Measurements from ENCODE around the gene SLC22A12. TPM values are rescaled to one million over a fixed set of nuclear protein-coding genes. Genes with fewer than 3 reads are reported as not detected.

The SLC22A12 gene
- total RNA-seq, 1 donor from 2014 or later = not detected

GRCh38 chr11:64568041-64568571, 22.9 kb upstream of the SLC22A12 start:
- Mint-ChIP-seq H3K27ac (no peak overlapping the region), H3K4me1 (peaks cover 6% of the 10 kb centered on the region), H3K9me3 (no peaks in the 10 kb centered on the region), H3K4me3 (no peak overlapping the region), H3K27me3 (peaks cover 4% of the 10 kb centered on the region), H3K36me3 (ENCODE audit: low read depth) (no peaks in the 10 kb centered on the region)
- intact Hi-C loops (cut with micrococcal nuclease) = no loop called here
- DNase-seq = no peak

GRCh38 chr11:64568584-64569140, 22.4 kb upstream of the SLC22A12 start:
- Mint-ChIP-seq H3K4me1 (peaks cover 6% of the 10 kb centered on the region), H3K27me3 (peaks cover 4% of the 10 kb centered on the region), H3K4me3 (no peak overlapping the region), H3K27ac (no peak overlapping the region), H3K36me3 (ENCODE audit: low read depth) (no peaks in the 10 kb centered on the region), H3K9me3 (no peaks in the 10 kb centered on the region)
- intact Hi-C loops (cut with micrococcal nuclease) = no loop called here
- DNase-seq = no peak

DNA sequence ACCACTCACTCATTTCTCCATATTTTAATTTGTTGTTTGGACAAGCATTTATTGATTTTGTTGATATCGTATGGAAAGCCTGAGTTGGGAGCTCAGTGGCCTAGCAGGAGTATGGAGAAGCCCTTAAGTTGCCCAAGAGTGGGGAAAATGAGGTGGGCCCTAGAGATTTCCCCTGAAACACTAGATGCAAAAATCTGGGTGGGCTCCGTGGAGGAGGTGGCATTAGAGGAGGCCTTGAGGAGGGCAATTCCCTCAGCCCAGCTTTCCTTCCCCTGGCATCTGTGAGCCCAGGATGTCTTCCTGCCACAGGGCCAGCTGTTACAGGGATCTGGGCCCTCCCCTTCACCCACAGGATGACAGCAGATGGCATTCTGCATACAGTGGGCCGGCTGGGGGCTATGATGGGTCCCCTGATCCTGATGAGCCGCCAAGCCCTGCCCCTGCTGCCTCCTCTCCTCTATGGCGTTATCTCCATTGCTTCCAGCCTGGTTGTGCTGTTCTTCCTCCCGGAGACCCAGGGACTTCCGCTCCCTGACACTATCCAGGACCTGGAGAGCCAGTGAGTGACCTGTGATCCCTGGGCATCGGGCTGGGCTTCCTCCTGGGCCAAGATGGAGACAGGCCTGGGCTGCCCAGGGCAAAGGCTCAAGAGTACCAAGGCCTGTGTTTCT, 21.6 kb upstream of the SLC22A12 start:
- H3K27me3 Mint-ChIP-seq = peaks cover 6% of the 10 kb centered on the region
- H3K27ac Mint-ChIP-seq = no peak overlapping the region
- H3K9me3 Mint-ChIP-seq = no peaks in the 10 kb centered on the region

DNA sequence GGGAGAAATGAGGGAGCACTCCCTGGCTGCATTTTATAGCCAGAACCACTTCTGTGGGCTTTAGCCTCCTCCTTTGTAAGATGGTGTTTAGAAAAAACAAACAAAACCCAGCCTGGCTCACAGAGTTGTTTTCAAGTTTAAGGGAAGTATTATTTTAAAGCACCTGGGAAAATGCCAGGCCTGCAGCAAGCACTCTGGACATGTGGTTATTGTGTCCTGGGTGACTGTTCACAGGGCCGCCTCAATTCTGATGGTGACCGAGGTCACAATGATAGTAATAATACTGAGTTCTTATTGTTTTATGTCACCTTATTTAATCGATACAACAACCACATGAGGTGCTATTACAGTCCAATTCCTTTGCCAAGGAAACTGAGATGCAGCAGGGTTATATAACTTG, 20.7 kb upstream of the SLC22A12 start:
- Mint-ChIP-seq H3K9me3 (no peaks in the 10 kb centered on the region), H3K4me1 (peaks cover 6% of the 10 kb centered on the region)
- intact Hi-C loops (cut with micrococcal nuclease) = no loop called here

More for the DNA sequence above, 21.6 kb upstream of the SLC22A12 start:
- Mint-ChIP-seq H3K36me3 (ENCODE audit: low read depth) (no peaks in the 10 kb centered on the region), H3K4me3 (no peak overlapping the region), H3K4me1 (peaks cover 6% of the 10 kb centered on the region)
- intact Hi-C loops (cut with micrococcal nuclease) = no loop called here
- DNase-seq = no peak

DNA sequence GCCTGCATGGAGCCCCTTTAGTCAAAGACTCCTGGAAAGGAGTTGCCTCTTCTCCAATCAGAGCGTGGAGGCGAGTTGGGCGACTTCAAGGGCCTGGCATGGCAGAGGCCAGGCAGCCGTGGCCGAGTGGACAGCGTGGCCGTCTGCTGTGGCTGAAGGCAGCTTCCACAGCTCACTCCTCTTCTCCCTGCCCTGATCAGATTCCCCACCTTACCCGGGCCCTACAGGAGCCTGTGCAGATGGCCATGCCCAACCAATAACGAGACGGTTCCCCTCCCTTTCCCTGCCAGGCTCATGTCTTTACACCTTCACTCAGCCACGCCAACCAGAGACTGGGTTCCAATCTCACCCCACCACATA, 20.0 kb upstream of the SLC22A12 start:
- Mint-ChIP-seq H3K4me3 (no peak overlapping the region), H3K27me3 (peaks cover 10% of the 10 kb centered on the region), H3K27ac (no peak overlapping the region), H3K4me1 (peaks cover 4% of the 10 kb centered on the region), H3K9me3 (no peaks in the 10 kb centered on the region), H3K36me3 (ENCODE audit: low read depth) (no peaks in the 10 kb centered on the region)
- intact Hi-C loops (cut with micrococcal nuclease) = no loop called here
- no peak for DNase-seq

More for the DNA sequence above, 20.7 kb upstream of the SLC22A12 start:
- no peaks in the 10 kb centered on the region for H3K36me3 Mint-ChIP-seq (ENCODE audit: low read depth)
- no peak overlapping the region for H3K4me3 Mint-ChIP-seq
- no peak overlapping the region for H3K27ac Mint-ChIP-seq
- no peak for DNase-seq
- H3K27me3 Mint-ChIP-seq = peaks cover 10% of the 10 kb centered on the region

GRCh38 chr11:64571410-64572091, 19.5 kb upstream of the SLC22A12 start:
- Mint-ChIP-seq H3K27me3 (peaks cover 10% of the 10 kb centered on the region), H3K27ac (no peak overlapping the region), H3K9me3 (no peaks in the 10 kb centered on the region), H3K4me1 (peaks cover 2% of the 10 kb centered on the region), H3K4me3 (no peak overlapping the region), H3K36me3 (ENCODE audit: low read depth) (no peaks in the 10 kb centered on the region)
- intact Hi-C loops (cut with micrococcal nuclease) = no loop called here
- DNase-seq = no peak

GRCh38 chr11:64572143-64572542, 18.9 kb upstream of the SLC22A12 start:
- H3K27ac Mint-ChIP-seq = no peak overlapping the region
- no peaks in the 10 kb centered on the region for H3K9me3 Mint-ChIP-seq
- peaks cover 10% of the 10 kb centered on the region for H3K27me3 Mint-ChIP-seq
- no peak overlapping the region for H3K4me3 Mint-ChIP-seq
- DNase-seq = no peak
- intact Hi-C loops (cut with micrococcal nuclease) = no loop called here
- no peaks in the 10 kb centered on the region for H3K36me3 Mint-ChIP-seq (ENCODE audit: low read depth)
- H3K4me1 Mint-ChIP-seq = no peaks in the 10 kb centered on the region

GRCh38 chr11:64577202-64577601, 13.8 kb upstream of the SLC22A12 start:
- Mint-ChIP-seq H3K27ac (no peak overlapping the region), H3K36me3 (ENCODE audit: low read depth) (no peaks in the 10 kb centered on the region), H3K9me3 (no peaks in the 10 kb centered on the region), H3K27me3 (peaks cover 10% of the 10 kb centered on the region), H3K4me1 (no peaks in the 10 kb centered on the region), H3K4me3 (no peak overlapping the region)
- DNase-seq = no peak
- intact Hi-C loops (cut with micrococcal nuclease) = no loop called here

DNA sequence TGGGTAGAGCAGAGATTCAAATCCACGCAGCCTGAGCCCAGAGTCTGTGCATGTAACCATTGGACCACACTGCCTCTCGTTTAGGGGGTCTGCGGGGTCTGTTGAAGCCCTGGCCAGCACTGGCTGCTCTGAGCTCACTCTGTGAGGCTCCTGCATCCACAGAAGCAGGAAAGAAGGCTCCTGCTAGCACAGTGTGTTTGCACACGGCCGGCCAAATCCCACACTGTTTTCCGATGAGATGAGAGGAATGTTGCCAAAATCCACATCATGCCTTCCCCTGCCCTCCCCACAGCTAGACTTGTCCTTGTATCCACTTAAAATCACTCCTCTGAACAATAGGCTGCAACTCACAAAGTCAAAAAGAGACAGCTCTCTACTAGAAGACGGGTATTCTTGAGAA, 10.6 kb upstream of the SLC22A12 start:
- DNase-seq = no peak
- Mint-ChIP-seq H3K4me1 (no peaks in the 10 kb centered on the region), H3K27ac (no peak overlapping the region), H3K27me3 (no peaks in the 10 kb centered on the region), H3K4me3 (no peak overlapping the region), H3K9me3 (no peaks in the 10 kb centered on the region), H3K36me3 (ENCODE audit: low read depth) (no peaks in the 10 kb centered on the region)
- intact Hi-C loops (cut with micrococcal nuclease) = no loop called here

- no peak for DNase-seq
- Mint-ChIP-seq H3K27ac (no peak overlapping the region), H3K27me3 (no peaks in the 10 kb centered on the region), H3K4me1 (no peaks in the 10 kb centered on the region), H3K36me3 (ENCODE audit: low read depth) (no peaks in the 10 kb centered on the region), H3K9me3 (no peaks in the 10 kb centered on the region), H3K4me3 (no peak overlapping the region)
- intact Hi-C loops (cut with micrococcal nuclease) = no loop called here
Observed at GRCh38 chr11:64581057-64581523, 9.9 kb upstream of the SLC22A12 start.

DNA sequence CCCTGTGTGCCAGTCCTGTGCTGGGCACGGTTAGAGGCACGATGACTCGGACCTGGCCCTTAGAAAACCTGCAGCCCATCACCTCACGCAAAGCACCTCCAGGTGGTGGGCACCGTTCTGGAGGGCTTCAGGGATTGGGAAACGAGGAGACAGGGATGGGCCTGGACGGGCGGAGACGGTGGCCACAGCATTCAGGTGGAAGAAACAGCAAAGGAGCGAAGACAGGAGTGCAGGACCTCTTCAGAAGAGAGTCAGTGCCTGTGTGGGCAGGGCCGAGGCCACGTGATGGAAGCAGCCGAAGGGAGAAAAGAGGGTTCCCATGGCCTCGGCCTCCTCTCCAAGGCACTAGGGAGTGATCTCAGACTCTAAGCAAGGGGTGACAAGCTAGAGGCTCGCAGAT, 8.1 kb upstream of the SLC22A12 start:
- peaks cover 3% of the 10 kb centered on the region for H3K27me3 Mint-ChIP-seq
- H3K27ac Mint-ChIP-seq = no peak overlapping the region
- H3K36me3 Mint-ChIP-seq (ENCODE audit: low read depth) = no peaks in the 10 kb centered on the region
- DNase-seq = no peak
- no peaks in the 10 kb centered on the region for H3K4me1 Mint-ChIP-seq
- peaks cover 2% of the 10 kb centered on the region for H3K9me3 Mint-ChIP-seq
- no peak overlapping the region for H3K4me3 Mint-ChIP-seq
- intact Hi-C loops (cut with micrococcal nuclease) = no loop called here

DNA sequence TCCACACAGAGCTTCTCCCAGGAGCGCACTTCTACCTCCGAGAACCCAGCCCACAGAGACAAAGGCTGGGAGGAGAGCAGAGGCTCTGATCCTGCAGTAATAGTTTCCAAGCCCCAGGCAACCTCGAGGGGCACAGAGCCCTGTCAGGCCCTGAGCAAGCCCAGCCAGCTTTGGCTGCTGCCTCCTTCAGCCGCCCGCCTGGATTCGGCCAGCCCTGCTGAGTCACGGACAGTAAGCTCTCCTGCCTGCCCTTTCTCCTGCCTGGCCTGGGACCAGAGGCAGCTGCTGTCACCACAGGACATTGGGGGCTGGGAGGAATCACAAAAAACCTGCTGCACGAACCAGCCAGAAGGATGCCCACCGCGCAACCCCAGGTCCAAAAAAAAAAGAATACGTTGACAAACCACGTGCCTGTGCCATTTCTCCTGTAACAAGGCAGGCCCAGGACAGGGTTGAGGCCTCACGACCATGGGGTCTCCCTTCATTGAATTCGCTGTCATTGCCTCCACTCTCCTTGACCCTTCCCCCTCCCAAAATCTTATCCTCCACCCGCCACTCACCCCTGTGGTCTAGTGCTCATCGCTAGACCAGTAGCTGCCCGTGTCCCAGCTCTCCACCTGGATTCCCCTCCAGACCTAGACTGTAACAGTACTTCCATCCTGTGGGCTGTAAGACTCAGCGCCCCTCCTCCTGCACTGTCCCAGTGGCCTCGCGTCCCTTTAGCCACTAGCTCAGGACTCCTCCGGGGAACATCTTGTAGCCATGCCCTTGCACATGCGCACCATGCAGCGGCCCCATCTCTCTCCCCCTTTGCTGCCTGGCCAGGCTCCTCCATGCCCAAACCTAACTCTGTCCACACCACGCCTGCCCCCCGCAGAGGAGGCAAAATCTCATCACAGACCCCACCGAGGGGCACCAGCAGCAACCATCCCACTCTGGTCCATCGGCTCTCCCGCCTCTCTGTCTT, 7.4 kb upstream of the SLC22A12 start:
- Mint-ChIP-seq H3K4me1 (no peaks in the 10 kb centered on the region), H3K27ac (no peak overlapping the region), H3K27me3 (peaks cover 6% of the 10 kb centered on the region), H3K36me3 (ENCODE audit: low read depth) (no peaks in the 10 kb centered on the region), H3K9me3 (peaks cover 7% of the 10 kb centered on the region), H3K4me3 (no peak overlapping the region)
- intact Hi-C loops (cut with micrococcal nuclease) = no loop called here
- DNase-seq = no peak

- DNase-seq = no peak
- Mint-ChIP-seq H3K36me3 (ENCODE audit: low read depth) (no peaks in the 10 kb centered on the region), H3K9me3 (peaks cover 7% of the 10 kb centered on the region), H3K27ac (no peak overlapping the region), H3K4me3 (no peak overlapping the region), H3K27me3 (peaks cover 7% of the 10 kb centered on the region), H3K4me1 (no peaks in the 10 kb centered on the region)
- intact Hi-C loops (cut with micrococcal nuclease) = no loop called here
Observed at GRCh38 chr11:64585150-64585549, 5.9 kb upstream of the SLC22A12 start.

Measured in activated CD4-positive, alpha-beta T cell treated with anti-CD3 and anti-CD28 coated beads, Interleukin-2, amount 10 ng/mL, durations not matched to agents 24 days and 14 days (primary cell).